HUES48 (cell line): ENCODE data around the gene UBQLN4.

Experiments used
- H3K27ac ChIP-seq: one replicate; pipeline ENCODE4 v1.7.0; 2013; ENCODE audit warnings: low read depth, low read length, inconsistent platforms
- H3K27me3 ChIP-seq: 2 replicates; pipeline ENCODE4 v1.6.1; 2013; ENCODE audit warnings: mild to moderate bottlenecking, low read length; ENCODE audit not compliant: control insufficient read depth, insufficient read depth
- H3K36me3 ChIP-seq: 2 replicates; pipeline ENCODE4 v1.6.1; 2013; ENCODE audit warnings: low read length; ENCODE audit not compliant: control insufficient read depth, insufficient read depth
- H3K4me1 ChIP-seq: 2 replicates; pipeline ENCODE4 v1.6.1; 2013; ENCODE audit warnings: mild to moderate bottlenecking, low read length; ENCODE audit not compliant: control insufficient read depth, insufficient read depth
- H3K4me3 ChIP-seq: 2 replicates; pipeline ENCODE4 v1.5.1; 2013; ENCODE audit warnings: mild to moderate bottlenecking, low read depth, low read length
- H3K9ac ChIP-seq: 2 replicates; pipeline ENCODE4 v1.6.1; 2013; ENCODE audit warnings: mild to moderate bottlenecking, low read depth, low read length, moderate library complexity
- H3K9me3 ChIP-seq: 2 replicates; pipeline ENCODE4 v1.6.1; 2013; ENCODE audit warnings: low read length; ENCODE audit not compliant: control insufficient read depth, insufficient read depth

UBQLN4 gene

GRCh38 chr1:155990005-155990739 is 63.4 kb downstream of the UBQLN4 start:
- H3K4me3 ChIP-seq, result no peak overlapping the region
- no peaks in the 10 kb centered on the region for H3K9me3 ChIP-seq
- H3K9ac ChIP-seq, result no peak overlapping the region
- H3K4me1 ChIP-seq, result 0 out of 2 replicates have a peak, but pooled peaks cover 4% of the 10 kb centered on the region
- H3K36me3 ChIP-seq, result no peaks in the 10 kb centered on the region
- H3K27ac ChIP-seq, result no peak overlapping the region
- no peaks in the 10 kb centered on the region for H3K27me3 ChIP-seq

- H3K9ac ChIP-seq, result no peak overlapping the region
- H3K4me3 ChIP-seq, result no peak overlapping the region
- H3K36me3 ChIP-seq, result no peaks in the 10 kb centered on the region
- H3K9me3 ChIP-seq, result no peaks in the 10 kb centered on the region
- no peak overlapping the region for H3K27ac ChIP-seq
- 0 out of 2 replicates have a peak, but pooled peaks cover 4% of the 10 kb centered on the region for H3K4me1 ChIP-seq
- no peaks in the 10 kb centered on the region for H3K27me3 ChIP-seq
Observed at GRCh38 chr1:155989242-155990004, 64.2 kb downstream of the UBQLN4 start.
